HG03060 (cell line): Measurements from ENCODE around the gene DMAC2L.
A peak's percentile ranks its signal among the peaks of the same experiment; 100 is the strongest.
"Not testable (repeated sequence)": the region's sequence is repeated elsewhere in the genome, so short reads cannot be mapped to it uniquely, and the experiment has no call there.

Experiments used
- ATAC-seq: cut with Tn5 transposase; IDR thresholded peaks from one replicate; pipeline ENCODE4 v1.9.1; 2021; ENCODE audit warnings: low read depth, moderate number of reproducible peaks; ENCODE audit not compliant: unreplicated experiment

Gene DMAC2L

DNA sequence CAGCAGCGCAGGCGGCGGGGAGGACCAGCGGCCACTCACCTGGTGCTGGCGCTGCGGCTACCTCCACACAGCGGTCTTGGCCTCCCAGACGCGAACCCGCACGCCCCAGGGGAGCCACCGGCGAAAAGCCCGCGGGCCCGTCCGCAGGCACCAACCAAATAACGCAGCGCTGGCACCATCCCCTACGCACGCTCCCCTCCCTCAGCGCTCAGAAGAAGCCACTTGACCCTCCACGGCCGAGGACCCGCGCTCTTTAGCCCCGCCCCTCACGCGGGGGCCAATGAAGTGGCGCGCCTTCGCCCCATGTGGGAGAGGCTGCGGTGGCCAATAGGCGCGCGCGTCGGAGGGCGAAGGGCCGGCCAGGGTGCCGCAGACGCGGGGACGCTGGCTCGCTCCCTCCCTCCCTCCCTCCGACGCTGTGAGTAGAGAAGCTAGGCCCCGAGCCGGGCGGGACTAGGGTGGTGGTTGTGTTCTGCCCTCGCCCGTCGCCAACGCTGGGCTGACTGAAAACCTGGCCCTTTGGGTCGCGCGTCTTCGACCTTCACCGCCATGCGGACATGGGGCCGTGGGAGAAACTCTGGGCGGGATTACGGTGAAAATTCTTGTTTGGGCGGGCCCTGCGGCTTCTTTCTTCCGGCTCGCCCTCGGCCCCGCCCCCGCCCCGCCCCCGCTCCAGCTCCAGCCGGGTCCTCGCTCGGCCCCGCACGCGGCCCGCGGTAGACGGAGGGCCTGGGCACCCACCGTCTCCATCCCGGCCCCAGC lies at the start of gene DMAC2L, which contains the start of gene L2HGDH:
TSS of gene DMAC2L (plus strand) at position 353 of the 762 bp plus-strand sequence. CDS start 9,164 bp downstream, outside the sequence.
TSS of gene L2HGDH (minus strand) at position 258 of the 762 bp plus-strand sequence. CDS start at position 179, 79 bp downstream.
- peak; percentile 61 for ATAC-seq

GRCh38 chr14:50262865-50263264 lies 49.3 kb upstream of the DMAC2L start:
- no peak for ATAC-seq

DNA sequence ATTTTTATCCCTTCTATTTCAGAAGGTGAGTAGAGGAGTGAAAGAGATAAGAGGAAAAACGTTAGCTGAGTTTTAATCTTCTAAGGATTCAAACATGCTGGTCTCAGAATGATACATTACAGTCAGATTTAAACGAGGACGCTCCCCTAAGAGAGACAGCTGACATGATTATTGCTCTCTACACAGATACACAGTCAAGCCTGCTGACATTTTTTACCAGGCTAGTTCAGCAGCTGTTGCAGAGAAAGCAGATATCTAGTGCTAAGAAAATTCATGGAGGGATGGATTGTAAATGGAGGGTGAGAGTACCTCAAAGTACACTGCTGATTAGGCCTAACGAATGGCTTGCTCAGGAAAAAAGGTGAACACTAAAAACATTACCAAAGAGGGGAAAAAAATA lies 48.8 kb upstream of the DMAC2L start:
- no peak for ATAC-seq

DNA sequence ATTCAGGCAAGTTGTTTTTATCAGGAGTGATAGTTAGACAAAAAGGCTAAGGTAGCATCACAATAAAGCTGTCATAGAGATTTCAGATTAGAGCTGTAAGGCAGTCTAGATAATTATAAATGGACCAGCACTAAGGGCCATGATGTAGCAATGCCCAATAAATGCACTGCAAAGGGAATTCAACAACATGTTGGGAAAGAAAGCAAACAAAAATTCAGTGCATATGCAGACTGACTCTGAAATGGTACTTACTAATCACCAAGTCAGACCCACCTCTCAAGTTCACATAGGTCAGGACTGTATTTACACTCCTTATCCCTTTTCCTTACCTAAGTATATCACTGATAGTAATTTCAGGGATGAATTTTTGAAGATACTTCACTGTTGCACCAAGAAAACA lies 47.1 kb upstream of the DMAC2L start:
- ATAC-seq: no peak

GRCh38 chr14:50270932-50271331 lies 41.2 kb upstream of the DMAC2L start:
- no peak for ATAC-seq

DNA sequence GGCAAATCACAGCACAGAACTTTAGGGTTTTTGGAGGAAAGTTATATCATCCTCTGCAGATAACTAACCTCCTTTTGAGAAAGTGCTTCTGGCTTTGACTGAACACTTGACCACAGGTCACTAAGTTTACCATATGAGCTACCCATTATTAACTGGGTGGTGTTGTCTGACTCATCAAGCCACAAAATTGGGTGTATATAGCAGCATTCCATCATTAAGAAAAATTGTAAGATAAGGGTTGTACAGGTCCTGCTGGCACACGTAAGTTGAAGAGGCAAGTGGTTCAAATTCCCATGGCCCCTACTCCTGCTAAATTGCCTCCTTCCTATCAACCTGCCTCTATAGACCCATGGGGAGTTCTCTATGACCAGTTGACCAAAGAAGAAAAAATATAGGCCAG lies 39.6 kb upstream of the DMAC2L start:
- ATAC-seq: no peak

DNA sequence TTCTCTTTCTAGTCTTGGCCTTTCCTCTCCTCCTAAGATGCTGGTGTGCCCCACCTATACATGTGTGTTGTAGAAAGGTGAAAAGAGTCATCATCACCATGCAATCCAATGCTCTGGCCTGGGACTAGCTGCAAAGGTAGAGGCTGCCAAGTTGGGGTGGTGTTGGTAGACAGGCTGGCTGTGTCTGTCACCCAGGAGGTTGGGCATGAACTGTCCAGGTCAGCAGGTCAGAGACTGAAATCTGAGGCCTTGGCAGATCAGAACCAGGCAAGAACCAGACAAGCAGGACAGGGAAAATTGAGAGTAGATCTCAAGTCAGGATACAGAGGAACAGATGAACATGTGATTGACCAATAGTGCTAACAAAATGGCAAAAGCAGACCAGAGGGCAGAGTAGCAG lies 26.3 kb upstream of the DMAC2L start:
- no peak for ATAC-seq

- no peak for ATAC-seq
Measured at GRCh38 chr14:50288146-50288545, 24.0 kb upstream of the DMAC2L start.

DNA sequence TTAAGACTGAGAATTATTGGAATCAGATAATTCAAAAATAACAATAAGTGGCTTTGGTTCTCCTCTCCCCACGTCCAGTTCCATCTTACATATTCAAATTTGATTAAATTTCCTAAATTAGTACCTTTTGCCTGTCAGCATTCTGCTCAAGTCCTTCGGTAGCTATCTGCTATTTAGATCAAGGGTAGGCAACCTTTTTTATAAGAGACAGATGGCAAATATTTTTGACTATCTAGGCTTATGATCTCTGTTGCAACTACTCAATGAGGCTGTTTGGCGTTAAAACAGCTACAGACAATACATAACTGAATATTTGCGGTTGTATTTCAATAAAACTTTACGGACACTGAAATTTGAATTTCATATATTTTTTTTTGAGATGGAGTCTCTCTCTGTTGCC lies 21.8 kb upstream of the DMAC2L start:
- ATAC-seq: no peak

DNA sequence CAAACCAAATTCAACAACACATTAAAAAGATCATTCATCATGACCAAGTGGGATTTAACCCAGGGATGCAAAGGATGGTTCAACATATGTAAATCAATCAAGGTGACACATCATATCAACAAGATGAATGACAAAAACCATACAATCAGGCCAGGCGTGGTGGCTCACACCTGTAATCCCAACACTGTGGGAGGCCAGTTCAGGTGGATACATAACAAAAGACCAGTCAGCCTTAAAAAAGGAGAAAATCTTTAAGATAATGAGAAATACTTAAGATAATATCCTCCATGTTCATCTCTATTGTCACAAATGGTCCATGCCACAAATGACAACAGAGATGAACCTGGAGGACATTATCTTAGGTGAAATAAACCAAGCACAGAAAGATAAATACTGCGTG lies 12.5 kb upstream of the DMAC2L start:
- no peak for ATAC-seq

DNA sequence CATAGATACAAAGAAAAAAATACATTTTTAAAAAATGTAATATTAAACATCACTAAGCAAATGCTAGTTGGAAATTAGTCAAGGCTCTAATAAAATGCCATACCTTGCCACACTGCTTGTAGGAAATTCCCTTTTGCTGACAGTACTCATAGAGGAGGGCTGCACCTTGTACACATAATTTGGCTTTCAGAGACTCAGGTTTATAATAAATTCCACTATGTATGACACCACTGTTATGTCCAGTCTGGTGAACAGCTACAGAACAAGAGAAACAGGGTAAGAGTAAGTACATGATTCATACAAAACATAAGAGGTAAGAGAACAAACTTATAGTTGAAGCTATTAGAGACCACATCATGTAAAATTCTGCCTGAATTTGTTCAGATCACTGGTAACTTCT lies 10.2 kb upstream of the DMAC2L start:
- ATAC-seq: no peak

DNA sequence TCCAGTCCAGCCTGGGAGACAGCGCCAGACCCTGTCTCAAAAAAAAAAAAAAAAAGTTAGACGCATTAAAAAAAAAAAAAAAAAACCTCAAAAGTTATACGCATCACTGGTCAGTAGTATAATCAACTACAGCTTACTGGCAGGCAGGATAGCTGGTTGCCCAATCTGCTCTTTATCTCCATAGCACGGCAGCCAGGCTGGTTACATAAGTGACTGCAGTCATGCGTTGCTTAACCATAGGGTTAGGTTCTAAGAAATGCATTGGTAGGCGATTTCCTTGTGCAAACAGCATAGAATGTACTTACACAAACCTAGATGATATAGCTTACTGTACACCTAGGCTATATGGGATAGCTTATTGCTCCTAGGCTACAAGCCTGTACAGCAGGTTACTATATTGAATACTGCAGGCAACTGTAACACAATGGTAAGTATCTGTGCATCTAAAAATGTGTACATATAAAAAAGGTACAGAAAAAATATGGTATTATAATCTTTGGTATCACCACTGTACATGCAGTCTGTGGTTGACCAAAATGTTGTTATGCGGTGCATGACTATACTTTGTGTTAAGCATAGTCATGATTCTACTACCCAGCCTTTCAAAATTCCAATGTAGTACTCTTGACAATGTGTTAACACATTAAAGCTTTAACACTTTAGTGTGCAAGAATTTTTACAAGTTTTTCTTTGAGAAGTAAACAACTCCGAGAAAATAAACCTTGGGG lies 8.2 kb upstream of the DMAC2L start:
- ATAC-seq: no peak

DNA sequence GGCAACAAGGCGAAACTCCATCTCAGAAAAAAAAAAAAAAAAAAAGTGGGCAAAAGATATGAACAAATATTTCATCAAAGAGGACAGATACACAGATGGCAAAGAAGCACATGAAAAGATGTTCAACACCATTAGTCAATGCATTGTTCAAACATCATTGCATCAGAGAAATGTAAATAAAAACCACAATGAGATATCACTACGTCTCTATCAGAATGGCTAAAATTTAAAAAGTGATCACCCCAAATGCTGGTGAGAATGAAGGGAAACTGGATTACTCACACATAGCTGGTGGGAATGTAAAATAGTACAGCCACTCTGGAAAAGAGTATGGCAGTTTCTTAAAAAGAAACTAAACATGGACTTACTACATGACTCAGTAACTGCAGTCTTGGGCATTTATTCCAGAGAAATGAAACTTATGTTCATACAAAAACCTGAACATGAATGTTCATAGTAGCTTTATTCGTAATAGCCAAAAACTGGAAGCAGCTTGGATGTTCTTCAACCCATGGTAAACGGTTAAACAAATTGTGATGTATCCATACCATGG lies 3.7 kb upstream of the DMAC2L start:
- no peak for ATAC-seq

DNA sequence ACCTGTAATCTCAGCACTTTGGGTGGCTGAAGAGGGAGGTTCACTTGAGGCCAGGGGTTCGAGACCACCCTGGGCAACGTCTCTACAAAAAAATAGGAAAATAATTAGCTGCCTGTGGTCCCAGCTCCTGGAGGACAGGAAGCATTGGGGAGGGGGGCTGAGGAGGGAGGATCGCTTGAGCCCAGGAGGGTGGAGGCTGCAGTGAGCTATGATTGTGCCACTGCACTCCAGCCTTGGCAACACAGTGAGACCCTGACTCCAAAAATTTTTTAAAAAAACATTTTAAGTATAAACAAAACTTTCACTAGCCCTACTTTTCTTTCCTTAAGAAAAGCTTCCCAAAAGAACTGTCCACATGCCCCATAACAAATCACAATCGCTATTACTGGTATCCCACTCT lies 1.7 kb upstream of the DMAC2L start:
- no peak for ATAC-seq

DNA sequence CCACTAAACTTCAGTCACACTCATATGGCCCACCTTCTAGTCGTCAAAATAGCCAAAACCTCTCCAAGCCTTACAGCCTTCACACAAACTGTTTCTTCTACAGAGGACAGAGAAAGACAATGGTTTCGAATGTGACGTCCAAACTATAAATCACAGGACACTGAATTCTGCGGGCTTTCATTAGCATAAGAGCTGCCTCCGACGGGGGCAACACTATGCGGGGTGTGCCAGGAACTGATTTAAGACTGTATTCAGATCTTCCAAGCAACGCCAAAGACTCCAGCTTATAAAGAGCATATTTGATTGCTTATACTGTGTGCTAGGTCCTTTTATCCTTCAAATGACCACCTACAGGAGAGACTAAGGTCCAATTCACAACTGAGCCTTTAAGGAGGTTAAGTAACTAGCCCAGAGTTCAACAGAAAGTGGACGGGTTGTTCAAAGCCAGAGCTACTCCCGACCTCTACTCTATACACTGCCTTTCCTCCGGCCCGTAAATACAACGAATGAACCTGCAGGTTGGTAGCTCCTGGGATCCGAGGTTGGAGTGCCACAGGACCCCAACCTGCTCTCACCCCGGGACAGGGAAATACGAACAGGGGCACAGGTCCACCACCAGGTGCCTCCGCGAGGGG lies 670 bp upstream of the DMAC2L start:
- no peak for ATAC-seq

GRCh38 chr14:50312734-50313054 lies 570 bp downstream of the DMAC2L start:
- peak; percentile 17 for ATAC-seq

DNA sequence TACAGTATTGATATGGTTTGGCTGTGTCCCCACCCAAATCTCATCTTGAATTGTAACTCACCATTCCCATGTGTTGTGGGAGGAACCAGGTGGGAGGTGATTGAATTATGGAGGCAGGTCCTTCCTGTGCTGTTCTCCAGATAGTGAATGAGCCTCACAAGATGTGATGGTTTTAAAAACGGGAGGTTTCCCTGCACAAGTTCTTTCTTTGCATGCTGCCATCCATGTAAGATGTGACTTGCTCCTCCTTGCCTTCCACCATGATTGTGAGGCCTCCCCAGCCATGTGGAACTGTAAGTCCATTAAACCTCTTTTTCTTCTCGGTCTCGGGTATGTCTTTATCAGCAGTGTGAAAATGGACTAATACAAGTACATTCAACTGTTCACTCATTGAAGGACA lies 2.0 kb downstream of the DMAC2L start:
- ATAC-seq: not testable (repeated sequence)

GRCh38 chr14:50318031-50318626 lies 6.0 kb downstream of the DMAC2L start:
- ATAC-seq: no peak

DNA sequence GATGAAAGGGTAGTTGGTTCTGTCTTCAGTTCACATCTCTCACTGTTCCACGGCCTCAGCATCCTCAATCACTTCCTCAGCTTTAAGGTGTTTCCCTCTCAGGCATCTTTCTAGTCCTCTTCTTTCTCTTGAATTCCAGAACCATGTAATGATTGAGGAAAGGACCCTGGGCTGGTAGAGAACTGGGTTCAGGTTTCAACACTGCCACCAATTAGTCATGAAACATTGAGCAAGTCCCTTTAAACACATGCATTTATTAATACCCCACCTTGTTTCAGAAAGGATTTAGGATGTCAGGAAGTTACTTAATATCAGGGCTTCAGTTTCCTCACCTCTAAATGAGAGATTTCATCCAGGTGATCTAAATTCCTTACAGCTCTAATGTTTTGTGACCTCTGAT lies 7.2 kb downstream of the DMAC2L start:
- no peak for ATAC-seq

- no peak for ATAC-seq
Measured at GRCh38 chr14:50319721-50320120, 7.6 kb downstream of the DMAC2L start.

DNA sequence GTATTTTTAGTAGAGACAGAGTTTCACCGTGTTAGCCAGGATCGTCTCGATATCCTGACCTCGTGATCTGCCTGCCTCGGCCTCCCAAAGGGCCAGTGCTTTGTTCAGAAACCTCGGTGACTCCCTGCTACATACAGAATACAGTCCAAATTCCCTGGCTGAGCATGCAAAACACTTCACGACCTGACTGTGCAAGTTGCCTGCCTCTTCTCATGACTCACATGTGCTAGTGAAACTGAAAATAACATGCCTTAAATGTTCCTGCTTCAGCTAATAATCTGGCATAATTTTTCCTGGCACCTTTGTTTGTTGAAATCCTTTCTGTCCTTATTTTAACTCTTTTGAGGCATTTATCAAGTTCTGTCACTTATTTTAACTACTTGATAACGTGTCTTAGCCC lies 8.2 kb downstream of the DMAC2L start:
- ATAC-seq: no peak
